GM19099 (cell line): ENCODE data around the gene C11orf16.

Experiments used
- POLR2A ChIP-seq: IDR thresholded peaks from 3 replicates; pipeline ENCODE4 v1.6.1; 2011; ENCODE audit warnings: low read depth; ENCODE audit not compliant: insufficient read length; ENCODE audit errors: extremely low read depth

C11orf16 gene

DNA sequence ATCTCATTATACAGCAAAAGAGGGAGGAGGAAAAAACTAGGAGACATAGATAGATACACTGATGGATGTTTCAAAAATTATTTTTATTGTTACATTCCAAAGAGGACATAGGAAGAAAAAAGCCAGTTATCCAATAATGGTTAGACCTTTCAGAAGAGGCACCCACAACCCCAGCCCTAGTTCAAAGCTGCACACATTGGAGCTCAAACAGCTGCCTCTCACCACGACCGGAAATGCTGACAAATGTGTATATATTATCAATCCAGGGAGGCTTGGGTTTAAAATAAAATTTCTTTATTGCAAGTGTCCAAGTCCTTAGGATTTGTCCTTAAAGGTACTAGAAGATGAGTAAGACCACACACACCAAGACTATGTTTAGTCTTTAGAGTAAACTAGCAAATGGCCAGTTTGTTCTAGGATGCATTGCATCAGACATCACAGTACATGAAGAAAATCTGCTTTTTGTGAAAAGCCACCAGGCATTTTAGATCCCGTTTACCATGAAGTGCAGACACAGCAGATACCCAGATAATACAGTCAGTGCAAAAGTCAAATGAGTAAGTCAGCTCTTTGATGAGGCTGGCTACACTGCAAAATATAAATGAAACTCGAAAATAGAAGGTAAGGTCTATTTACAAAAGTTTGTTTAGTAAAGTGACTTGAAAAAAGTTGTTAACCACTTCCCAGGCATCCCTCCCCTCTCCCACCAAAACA lies 14.6 kb upstream of the C11orf16 start:
- no peak for TF ChIP-seq POLR2A

DNA sequence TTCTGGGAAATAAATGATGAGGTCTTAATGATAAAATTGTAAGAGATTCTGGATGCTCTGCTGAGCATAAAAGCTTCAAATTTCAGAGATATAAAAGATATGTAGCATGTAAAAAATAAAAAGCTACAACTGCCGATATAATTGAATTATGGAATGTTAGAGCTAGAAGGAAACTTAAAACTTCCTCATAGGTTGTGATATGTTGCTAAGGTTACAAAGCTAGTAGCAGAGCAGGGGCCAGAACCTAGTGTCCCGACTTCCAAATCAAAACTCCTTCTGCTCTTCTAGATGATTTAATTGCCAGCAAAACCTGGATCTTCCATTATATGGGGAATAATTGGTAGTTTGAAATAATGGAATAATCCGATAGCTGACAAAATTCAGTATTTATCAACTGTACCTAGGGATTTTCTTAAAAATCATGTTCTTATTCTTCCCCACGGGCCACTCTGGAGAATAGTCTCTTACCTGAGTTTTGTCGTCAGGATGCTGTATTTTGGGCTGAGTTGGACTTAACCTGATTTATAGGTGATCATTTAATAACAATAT lies 9.8 kb upstream of the C11orf16 start, which contains the start of gene ASCL3:
TSS of gene ASCL3 (minus strand) at position 499 of the 549 bp plus-strand sequence. CDS start 4,855 bp downstream, outside the sequence.
- no peak for TF ChIP-seq POLR2A

DNA sequence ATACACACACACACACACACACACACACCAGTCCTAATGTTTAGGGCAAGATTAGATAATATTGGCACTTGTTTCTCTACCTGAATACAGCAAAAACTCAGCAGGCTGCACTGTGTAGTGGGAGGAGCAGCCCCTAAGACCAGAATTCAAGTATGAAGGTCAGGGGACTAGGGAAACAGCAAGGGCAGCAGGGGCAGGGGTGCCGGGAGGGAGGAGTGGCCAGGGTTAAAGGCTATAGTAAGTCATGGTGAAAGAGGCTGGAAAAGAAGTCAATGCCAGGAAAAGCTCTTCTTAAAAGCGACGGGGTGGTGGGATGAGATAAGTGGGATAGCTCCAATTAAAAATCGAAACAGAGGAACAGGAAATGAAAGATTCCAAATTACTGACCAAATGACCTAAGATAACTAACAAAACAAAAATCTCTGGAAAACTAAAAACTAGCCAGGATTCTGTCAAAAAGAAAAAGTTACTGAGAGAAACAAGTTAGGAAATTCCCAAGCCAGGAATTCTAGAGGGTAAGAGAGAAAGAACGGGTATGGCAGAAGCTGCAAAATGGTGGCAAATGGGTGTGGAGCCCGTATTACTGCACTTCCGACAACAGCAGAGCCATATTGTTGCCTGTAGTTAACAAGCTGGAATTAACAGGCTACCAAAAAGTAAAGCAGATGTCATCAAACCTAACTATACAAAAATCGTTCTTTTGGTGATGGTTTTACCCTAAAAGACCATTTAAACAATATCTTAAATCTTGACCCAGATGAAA lies 8.8 kb upstream of the C11orf16 start:
- TF ChIP-seq POLR2A = no peak

DNA sequence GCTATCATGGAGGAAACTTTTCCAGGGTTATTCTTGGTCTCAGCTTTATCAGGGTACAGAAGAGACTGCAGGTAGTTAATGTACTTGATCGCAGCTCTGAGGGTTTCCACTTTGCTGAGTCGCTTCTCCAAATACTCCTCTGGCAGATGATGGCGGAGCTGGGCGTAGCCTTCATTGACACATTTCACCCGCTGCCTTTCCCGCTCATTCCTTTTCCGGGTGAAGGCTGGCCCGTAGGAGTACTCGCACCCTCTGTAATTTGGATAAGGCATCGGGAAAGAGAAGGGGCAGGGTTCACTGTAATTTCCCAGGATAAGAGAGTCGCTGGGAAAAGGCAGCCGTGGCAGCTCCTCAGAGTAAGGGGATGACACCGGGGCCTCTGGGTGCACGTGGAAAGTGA lies 4.9 kb upstream of the C11orf16 start:
- TF ChIP-seq POLR2A = no peak

DNA sequence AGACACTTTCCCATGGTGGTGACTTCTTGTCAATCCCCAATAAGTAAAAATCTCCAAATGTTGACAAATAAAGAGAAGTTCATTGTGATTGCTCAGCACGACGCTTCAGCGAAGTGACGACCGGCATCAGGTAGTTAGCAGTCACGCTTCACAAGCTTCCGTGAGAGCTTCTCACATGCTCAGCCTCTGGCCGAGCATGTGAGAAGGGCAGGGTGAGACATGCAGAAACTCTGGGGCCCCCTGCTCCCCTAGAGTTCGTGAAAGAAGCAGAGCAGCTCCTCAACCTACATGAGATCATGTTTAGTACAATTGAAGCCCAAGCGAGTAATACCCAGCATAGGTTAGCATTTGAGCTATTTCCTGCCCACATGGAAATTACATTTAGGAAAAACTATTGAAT lies 4.4 kb upstream of the C11orf16 start:
- no peak for TF ChIP-seq POLR2A

DNA sequence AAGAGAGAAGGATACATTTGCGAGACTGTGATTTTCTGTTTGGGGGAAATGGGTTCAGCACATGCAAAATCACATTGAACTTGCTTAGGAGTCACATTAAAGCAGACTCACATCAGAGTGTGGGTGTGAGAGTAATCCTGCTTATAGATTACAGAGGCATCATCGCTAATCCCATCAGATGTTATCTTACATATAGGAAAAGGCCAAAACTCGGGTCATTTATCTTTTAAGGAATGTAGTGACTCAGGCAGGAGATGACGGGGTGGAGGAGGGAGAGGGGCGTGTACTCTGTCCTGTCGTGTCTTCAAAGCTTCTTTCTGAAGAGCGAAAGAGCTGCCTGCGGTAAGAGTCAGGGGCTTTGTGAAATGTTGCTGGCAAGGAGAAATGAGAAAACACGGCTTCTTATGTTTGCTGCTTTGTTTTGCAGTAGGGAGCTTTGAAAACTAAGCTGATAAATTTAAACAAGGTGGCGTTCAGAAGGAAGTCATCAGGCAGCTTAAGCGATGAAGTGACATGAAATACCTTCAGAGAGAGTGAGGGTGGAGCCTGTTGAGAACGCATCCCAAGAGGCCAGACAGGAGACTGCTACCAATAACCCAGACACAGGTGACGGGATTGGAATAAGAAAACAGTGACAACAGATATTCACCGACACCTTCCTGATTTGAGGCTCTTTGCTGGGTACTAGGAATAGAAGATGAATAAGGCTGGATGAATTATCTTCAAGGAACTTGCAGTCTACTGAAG lies 2.2 kb upstream of the C11orf16 start:
- no peak for TF ChIP-seq POLR2A

DNA sequence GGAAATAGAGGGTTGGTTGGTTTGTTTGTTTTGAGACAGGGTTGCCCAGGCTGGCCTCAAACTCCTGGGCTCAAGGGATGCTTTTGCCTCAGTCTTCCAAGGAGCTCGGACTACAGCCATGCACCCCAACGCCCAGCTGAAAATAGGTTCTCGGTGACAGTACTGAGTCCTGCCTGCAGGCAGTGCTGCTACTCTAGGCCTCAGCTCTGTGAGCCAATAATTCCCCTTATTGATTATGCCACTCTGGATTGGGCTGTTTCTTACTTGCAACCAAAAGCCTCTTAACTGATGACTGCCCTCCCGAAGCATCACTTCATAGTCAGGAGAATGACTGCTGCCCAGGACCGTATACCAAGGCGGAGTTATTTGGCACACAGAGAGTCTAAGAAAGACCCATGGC lies 1.2 kb upstream of the C11orf16 start:
- no peak for TF ChIP-seq POLR2A

DNA sequence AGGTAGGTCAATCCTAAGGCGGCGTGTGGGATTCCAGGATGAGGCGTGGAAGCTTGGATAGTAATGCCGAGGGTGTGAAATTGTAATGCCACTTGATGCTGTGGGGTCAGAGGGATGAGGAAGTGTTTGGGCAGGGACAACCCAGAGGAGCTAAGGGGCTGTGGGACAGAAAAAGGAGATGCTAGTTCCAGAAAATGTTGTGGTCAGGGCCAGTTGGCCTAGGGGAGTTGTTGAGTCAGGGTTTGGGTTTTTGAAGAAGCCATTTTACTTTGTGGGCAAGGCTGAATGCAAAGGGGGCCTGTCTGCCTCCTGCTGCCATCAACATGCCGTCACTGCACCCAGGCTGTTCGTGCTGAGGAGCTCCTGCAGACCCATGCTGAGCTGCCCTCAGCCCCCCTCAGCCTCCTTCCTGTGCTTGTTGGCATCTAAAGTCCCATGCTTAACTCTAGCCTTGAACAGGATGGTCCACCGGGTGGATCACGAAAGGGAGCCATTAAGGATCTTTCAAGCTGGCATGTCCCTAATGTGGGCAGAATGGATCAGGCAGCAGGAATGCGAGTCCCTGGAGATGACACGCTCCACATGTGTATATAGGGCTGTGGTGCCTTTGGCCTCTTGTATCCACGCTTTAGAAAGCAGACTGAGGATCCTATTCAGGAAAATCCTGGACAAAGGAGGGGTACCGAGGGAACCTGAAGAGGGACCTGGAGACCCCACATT lies 2.1 kb downstream of the C11orf16 start:
- no peak for TF ChIP-seq POLR2A

DNA sequence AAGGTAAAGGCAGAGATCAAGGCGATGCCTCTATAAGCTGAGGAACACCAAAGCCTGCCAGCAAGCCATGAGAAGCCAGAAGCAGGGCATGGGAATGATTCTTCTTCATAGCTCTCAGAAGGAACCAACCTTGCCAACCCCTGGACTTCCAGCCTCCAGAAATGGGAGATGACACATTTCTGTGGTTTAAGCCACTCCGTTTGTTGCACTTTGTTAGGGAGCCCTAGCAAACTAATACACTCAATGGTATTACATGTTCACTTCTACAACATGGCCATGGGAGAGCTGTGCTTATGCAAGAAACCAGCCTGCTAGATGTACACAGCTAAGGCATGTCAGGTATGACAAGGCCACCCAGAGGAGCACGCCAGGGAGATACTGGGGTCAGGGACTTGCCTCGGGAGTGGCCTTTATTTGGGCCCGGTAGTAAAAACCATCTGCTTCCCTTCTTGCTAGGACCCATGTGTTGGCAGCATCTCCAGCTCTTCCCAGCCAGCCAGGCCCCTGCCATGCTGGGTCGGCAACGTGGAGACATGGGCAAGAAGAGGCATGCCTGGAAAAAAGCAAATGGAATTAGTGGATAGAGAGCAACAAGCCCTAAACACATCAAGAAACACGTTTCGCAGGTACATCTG lies 3.6 kb downstream of the C11orf16 start:
- TF ChIP-seq POLR2A = no peak

DNA sequence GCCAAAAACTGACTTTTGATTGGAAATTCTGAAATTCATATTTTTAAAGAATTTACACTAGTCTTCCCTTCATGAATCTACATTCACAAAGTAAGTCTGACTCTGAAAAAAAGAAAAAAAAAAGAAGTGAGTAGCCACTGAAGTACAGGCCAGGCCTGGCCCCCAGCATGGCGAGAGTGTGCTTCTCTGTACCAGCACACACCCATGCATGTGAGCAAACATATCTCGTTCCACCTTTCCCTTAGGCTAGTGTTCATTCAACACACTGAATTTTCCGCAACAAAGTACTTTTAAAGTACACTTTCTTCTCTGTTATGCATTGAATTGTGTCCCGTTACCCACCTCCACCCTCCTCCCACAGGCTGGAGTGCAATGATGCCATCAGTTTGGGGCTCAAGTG lies 4.5 kb downstream of the C11orf16 start:
- no peak for TF ChIP-seq POLR2A

DNA sequence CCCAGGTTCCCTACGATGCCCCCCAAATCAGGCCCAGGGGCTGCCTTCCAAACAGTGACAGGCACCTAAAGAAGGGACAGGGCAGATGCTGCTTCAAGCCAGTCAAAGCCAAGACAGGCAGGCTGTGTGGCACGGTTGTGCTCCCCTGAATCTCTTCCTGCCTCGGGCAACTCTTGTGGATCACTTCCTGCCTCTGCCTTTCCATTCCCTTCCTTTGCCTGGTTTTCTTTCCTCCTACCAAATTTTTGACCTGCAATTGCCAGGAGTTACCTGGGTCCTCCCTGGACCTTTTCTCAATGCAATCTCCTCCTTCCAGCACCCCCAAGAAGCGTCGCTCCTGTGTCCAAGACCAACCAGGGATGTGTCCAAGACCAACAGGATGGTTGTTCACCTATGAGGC lies 5.5 kb downstream of the C11orf16 start:
- TF ChIP-seq POLR2A = no peak

DNA sequence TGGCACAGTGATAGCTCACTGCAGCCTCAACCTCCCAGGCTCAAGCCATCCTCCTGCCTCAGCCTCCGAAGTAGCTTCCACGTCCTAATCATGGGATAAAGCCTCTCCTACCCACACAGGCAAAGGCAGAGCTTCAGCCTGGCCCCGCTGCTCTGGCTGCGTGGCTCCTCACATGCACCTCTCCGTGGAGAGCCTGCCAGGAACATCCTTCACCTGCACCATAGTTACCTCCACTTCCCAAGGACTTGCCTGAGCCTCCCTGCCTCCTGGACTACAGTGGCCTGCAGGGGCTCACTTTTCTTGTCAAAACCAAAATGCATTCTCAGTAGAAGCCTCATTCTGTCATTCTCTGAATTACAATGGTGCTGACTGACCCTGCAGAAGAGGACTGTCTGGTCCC lies 6.5 kb downstream of the C11orf16 start:
- TF ChIP-seq POLR2A = no peak

DNA sequence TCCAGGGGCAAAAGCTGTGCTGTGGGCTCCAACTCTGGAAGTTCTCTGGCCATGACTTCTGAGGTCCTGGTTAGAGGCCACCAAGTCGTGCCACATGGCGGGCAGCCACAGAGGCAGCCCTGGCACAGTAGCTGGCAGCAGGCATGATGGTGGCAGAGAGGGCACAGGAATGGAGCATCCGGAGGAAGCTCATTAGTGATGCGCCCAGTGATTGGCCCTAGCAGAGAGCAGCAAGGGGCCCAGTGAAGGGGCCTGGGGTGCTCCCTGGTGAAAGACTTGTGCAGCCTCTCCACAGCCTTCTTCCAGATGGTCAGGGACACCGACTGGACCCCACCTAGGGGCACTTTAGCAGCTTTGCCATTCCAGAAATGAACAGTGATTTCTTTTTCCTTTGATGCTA lies 7.0 kb downstream of the C11orf16 start:
- no peak for TF ChIP-seq POLR2A

DNA sequence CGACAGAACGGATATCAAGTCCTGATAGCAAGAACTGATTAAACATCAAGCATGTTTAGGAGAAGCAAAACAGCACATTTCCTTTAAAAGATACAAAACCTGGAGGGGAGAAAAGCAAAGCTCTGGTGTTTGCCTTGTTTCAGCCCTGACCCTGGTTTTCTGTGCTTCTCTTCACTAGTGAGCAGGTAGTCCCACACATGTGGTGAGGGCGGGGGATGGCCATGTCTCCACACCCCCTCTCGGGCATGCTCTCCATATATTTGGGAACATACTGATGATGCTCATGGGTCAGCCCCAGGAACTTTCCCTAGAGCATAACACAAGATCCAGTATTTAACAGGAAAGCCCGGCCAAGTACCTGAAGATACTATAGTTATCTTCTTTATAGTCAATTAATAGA lies 10.1 kb downstream of the C11orf16 start:
- TF ChIP-seq POLR2A = no peak
